Natural killer cell (primary cell): ENCODE results near the gene ADGRL1. TPM values are rescaled to one million over a fixed set of nuclear protein-coding genes. Genes with fewer than 3 reads are reported as not detected.
"Not testable (repeated sequence)": the region's sequence is repeated elsewhere in the genome, so short reads cannot be mapped to it uniquely, and the experiment has no call there.

ENCODE experiments used
- ATAC-seq, 3 donors: fragments of 150-1000 bp in 2 of 3; fragments of 200-7000 bp in 1 of 3; cut with Tn5 transposase; 1 replicate in 1 of 3; 2 replicates in 2 of 3; pipeline ENCODE4 v1.10.0; 2021; ENCODE audit warnings: mild to moderate bottlenecking in 2 of 3, moderate library complexity in 2 of 3
- DNase-seq, 2 donors: peaks; one replicate each; pipeline versions ENCODE4 v3.0.0 to v3.0.0-alpha.2; 2013 to 2021; ENCODE audit warnings: mixed read lengths in 1 of 2
- H3K27ac ChIP-seq: one replicate; pipeline ENCODE4 v1.5.1; 2013; ENCODE audit warnings: mild to moderate bottlenecking, low read length
- H3K27me3 ChIP-seq: one replicate; pipeline ENCODE4 v1.6.1; 2013; ENCODE audit warnings: low read length; ENCODE audit not compliant: control insufficient read depth, insufficient read depth
- H3K36me3 ChIP-seq: one replicate; pipeline ENCODE4 v1.6.1; 2013; ENCODE audit warnings: low read length; ENCODE audit not compliant: control insufficient read depth, insufficient read depth
- H3K4me1 ChIP-seq: one replicate; pipeline ENCODE4 v1.6.1; 2013; ENCODE audit warnings: low read length; ENCODE audit not compliant: control insufficient read depth, insufficient read depth
- H3K4me3 ChIP-seq: one replicate; pipeline ENCODE4 v1.5.1; 2013; ENCODE audit warnings: low read length
- H3K9me3 ChIP-seq: one replicate; pipeline ENCODE4 v1.6.1; 2013; ENCODE audit warnings: low read length; ENCODE audit not compliant: control insufficient read depth, insufficient read depth
- H3K27ac Mint-ChIP-seq, 2 donors: one replicate each; pipeline ENCODE4 v1.8.0; 2022; ENCODE audit warnings: mild to moderate bottlenecking in 2 of 2, mixed read lengths in 2 of 2, moderate library complexity in 1 of 2
- H3K27me3 Mint-ChIP-seq, 2 donors: one replicate each; pipeline ENCODE4 v1.8.0; 2022; ENCODE audit warnings: low read depth in 2 of 2, mixed read lengths in 2 of 2
- H3K36me3 Mint-ChIP-seq: one replicate; pipeline ENCODE4 v1.8.0; 2022; ENCODE audit warnings: mixed read lengths
- H3K4me1 Mint-ChIP-seq, 2 donors: one replicate each; pipeline ENCODE4 v1.8.0; 2022; ENCODE audit warnings: mixed read lengths in 2 of 2
- H3K4me3 Mint-ChIP-seq: one replicate; pipeline ENCODE4 v1.8.0; 2022; ENCODE audit warnings: mild to moderate bottlenecking, moderate library complexity, mixed read lengths
- H3K9me3 Mint-ChIP-seq, 2 donors: one replicate each; pipeline ENCODE4 v1.8.0; 2022; ENCODE audit warnings: mixed read lengths in 2 of 2
- WGBS: methylation state at CpG from one replicate; pipeline ENCODE4 v1.1.7; 2013; ENCODE audit warnings: missing lambda C conversion rate; ENCODE audit not compliant: insufficient coverage; 5-methylcytosine and 5-hydroxymethylcytosine counted together
- intact Hi-C: fragments of 100-400 bp; cut with micrococcal nuclease; formaldehyde crosslinking; loops from one replicate; pipeline ENCODE4 v1.14.2; 2022
- total RNA-seq, 4 donors: library from RNA; stranded (reverse); fragments of 120-200 nt in 1 of 4; gene quantifications; one replicate each; pipeline versions ENCODE4 v1.2.3 to v1.2.4, GENCODE V29; 2013 to 2022
- TF ChIP-seq, protein P1 (sequence below): fragments of 200-600 bp; IDR thresholded peaks from one replicate; pipeline ENCODE4 v1.8.0; 2022; ENCODE audit warnings: antibody characterized with exemption

Gene ADGRL1
- total RNA-seq, 3 donors from 2014 or later (not counting 1 experiment from before 2014, with no cell fraction given) = 47.3 to 54.3 (median 52.7) TPM

DNA sequence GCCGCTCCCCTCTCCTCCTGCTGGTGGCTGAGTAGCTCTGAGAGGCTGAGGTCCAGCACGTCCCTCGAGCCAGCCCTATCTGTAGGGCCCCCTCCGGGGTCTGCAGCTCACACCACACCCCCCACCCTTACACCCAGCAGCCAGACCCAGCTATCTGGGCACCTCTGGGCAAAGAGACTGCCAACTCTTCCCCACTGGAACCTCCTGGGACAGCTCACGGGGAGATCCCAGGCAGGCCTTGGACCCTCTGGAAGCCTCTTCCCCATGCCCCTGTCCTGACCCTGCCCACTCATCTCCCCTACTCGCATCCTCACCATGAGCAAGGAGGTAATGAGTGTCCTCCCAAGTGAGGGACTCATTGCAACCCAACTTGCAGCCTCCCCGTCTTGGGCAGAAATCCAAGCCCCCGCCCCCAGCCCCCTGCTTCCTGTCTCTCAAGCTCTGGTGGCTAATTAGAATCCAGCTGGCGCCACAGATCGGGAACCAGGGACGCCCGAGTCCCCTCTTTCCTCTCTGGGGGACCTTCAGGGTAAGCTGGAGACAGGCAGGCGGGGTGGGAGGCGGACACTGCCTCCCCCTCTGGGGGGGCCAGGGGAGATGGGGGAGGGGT, 22.1 kb downstream of the ADGRL1 start:
- ATAC-seq (no peak), DNase-seq (no peak)
- 63% methylated on average over 12 of the region's 14 CpGs for WGBS
- Mint-ChIP-seq H3K9me3 (no peaks in the 10 kb centered on the region), H3K4me1 (peaks cover 10% of the 10 kb centered on the region in 2 donors), H3K27ac (no peak overlapping the region), H3K4me3 (no peak overlapping the region), H3K36me3 (no peaks in the 10 kb centered on the region), H3K27me3 (no peaks in the 10 kb centered on the region)
- Histone ChIP-seq H3K27ac (no peak overlapping the region), H3K9me3 (no peaks in the 10 kb centered on the region), H3K36me3 (no peaks in the 10 kb centered on the region), H3K4me1 (no peaks in the 10 kb centered on the region), H3K4me3 (no peak overlapping the region), H3K27me3 (no peaks in the 10 kb centered on the region)
- intact Hi-C loops = no loop called here
- TF ChIP-seq, protein P1, sequence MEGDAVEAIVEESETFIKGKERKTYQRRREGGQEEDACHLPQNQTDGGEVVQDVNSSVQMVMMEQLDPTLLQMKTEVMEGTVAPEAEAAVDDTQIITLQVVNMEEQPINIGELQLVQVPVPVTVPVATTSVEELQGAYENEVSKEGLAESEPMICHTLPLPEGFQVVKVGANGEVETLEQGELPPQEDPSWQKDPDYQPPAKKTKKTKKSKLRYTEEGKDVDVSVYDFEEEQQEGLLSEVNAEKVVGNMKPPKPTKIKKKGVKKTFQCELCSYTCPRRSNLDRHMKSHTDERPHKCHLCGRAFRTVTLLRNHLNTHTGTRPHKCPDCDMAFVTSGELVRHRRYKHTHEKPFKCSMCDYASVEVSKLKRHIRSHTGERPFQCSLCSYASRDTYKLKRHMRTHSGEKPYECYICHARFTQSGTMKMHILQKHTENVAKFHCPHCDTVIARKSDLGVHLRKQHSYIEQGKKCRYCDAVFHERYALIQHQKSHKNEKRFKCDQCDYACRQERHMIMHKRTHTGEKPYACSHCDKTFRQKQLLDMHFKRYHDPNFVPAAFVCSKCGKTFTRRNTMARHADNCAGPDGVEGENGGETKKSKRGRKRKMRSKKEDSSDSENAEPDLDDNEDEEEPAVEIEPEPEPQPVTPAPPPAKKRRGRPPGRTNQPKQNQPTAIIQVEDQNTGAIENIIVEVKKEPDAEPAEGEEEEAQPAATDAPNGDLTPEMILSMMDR = no peak

- TF ChIP-seq, protein P1 = no peak
- intact Hi-C loops = no loop called here
- H3K9me3 ChIP-seq = no peaks in the 10 kb centered on the region
- H3K27me3 Mint-ChIP-seq = no peaks in the 10 kb centered on the region
- no peak overlapping the region for H3K27ac ChIP-seq
- DNase-seq = no peak
- H3K36me3 Mint-ChIP-seq = no peaks in the 10 kb centered on the region
- peaks cover 1% of the 10 kb centered on the region for H3K36me3 ChIP-seq
- no peak overlapping the region for H3K4me3 ChIP-seq
- H3K4me3 Mint-ChIP-seq = no peak overlapping the region
- ATAC-seq = no peak
- 91% methylated on average over 8 of the region's 8 CpGs for WGBS
- no peaks in the 10 kb centered on the region for H3K4me1 ChIP-seq
- H3K9me3 Mint-ChIP-seq = no peaks in the 10 kb centered on the region
- peaks cover 10% of the 10 kb centered on the region in 2 donors for H3K4me1 Mint-ChIP-seq
- H3K27ac Mint-ChIP-seq = no peak overlapping the region
- H3K27me3 ChIP-seq = no peaks in the 10 kb centered on the region
Observed at GRCh38 chr19:14182476-14182875, 23.5 kb downstream of the ADGRL1 start.

GRCh38 chr19:14181906-14182305, 24.1 kb downstream of the ADGRL1 start:
- TF ChIP-seq, protein P1 = no peak
- Mint-ChIP-seq H3K27me3 (no peaks in the 10 kb centered on the region), H3K27ac (no peak overlapping the region), H3K4me1 (peaks cover 10% of the 10 kb centered on the region in 2 donors), H3K36me3 (no peaks in the 10 kb centered on the region), H3K4me3 (no peak overlapping the region), H3K9me3 (no peaks in the 10 kb centered on the region)
- no peaks in the 10 kb centered on the region for H3K27me3 ChIP-seq
- WGBS = 93% methylated on average over 6 of the region's 6 CpGs
- no peaks in the 10 kb centered on the region for H3K9me3 ChIP-seq
- ATAC-seq (no peak), DNase-seq (no peak)
- no peak overlapping the region for H3K4me3 ChIP-seq
- intact Hi-C loops = no loop called here
- H3K36me3 ChIP-seq = peaks cover 5% of the 10 kb centered on the region
- H3K4me1 ChIP-seq = no peaks in the 10 kb centered on the region
- no peak overlapping the region for H3K27ac ChIP-seq

- ATAC-seq, H3K4me3 ChIP-seq, DNase-seq, H3K36me3 ChIP-seq, H3K9me3 Mint-ChIP-seq, H3K36me3 Mint-ChIP-seq, H3K9me3 ChIP-seq, H3K4me1 ChIP-seq, H3K4me3 Mint-ChIP-seq, H3K27ac Mint-ChIP-seq, H3K27ac ChIP-seq, intact Hi-C loops, H3K27me3 Mint-ChIP-seq, H3K27me3 ChIP-seq: not testable (repeated sequence)
- peaks cover 10% of the 10 kb centered on the region in 2 donors for H3K4me1 Mint-ChIP-seq
- WGBS = 91% methylated on average over 10 of the region's 12 CpGs
Observed at GRCh38 chr19:14181199-14181598, 24.8 kb downstream of the ADGRL1 start.
